ENCODE data around the gene TMEM175. TPM values are rescaled to one million over a fixed set of nuclear protein-coding genes. Genes with fewer than 3 reads are reported as not detected.

TMEM175 gene
- total RNA-seq, 4 donors from 2014 or later: 17.4 to 39.1 (median 30.1) TPM

DNA sequence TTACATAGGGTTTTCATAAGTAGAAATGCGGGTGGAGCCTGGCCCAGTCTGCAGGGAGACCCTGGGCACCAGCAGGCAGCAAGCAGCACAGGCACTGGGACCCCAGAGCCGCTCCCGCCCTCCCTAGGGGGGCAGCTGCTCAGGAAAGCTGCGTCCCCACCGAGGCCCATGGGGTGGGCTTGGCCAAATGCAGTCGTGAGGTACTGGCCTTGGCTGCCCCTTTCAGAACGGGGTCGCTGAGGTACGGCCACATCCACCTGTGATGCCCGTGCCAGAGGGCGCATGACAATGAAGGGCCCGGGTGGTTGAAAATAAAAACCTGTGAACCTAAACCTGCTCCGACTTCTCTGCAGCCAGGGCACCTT lies 16.7 kb downstream of the TMEM175 start:
- no peak overlapping the region for H3K4me3 ChIP-seq (ENCODE audit: low read depth, poor library complexity, severe bottlenecking)
- DNase-seq (ENCODE audit: low spot score in 2 of 2): no peak
- 89 to 90% methylated on average over 11 to 13 of the region's 13 CpGs for WGBS, 2 donors
- intact Hi-C loops (cut with DNase I; ENCODE audit: low total_unique reads): no loop called here
- no peak for TF ChIP-seq POLR2A (IDR thresholded peaks at IDR 0.05)
- TF ChIP-seq, protein P1, sequence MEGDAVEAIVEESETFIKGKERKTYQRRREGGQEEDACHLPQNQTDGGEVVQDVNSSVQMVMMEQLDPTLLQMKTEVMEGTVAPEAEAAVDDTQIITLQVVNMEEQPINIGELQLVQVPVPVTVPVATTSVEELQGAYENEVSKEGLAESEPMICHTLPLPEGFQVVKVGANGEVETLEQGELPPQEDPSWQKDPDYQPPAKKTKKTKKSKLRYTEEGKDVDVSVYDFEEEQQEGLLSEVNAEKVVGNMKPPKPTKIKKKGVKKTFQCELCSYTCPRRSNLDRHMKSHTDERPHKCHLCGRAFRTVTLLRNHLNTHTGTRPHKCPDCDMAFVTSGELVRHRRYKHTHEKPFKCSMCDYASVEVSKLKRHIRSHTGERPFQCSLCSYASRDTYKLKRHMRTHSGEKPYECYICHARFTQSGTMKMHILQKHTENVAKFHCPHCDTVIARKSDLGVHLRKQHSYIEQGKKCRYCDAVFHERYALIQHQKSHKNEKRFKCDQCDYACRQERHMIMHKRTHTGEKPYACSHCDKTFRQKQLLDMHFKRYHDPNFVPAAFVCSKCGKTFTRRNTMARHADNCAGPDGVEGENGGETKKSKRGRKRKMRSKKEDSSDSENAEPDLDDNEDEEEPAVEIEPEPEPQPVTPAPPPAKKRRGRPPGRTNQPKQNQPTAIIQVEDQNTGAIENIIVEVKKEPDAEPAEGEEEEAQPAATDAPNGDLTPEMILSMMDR (IDR thresholded peaks at IDR 0.05): no peak

DNA sequence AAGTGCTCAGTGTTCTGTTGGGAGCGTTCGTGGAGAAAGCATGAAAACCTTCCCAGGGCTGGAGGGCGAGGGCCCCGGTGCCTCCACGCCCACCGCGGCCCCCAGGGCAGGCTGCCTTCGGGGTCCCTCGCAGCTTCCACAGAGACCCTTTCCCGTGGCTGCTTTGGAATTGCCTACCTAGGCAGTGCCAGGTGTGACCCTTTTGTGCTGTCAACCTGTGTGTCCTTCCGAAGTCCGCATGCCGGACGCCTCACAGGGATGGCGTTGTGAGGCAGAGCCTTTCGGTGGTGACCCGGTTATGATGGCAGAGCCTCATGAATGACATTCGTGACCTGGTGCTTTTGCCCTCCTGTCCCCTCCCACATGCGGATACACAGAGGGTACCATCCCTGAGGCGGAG lies 17.4 kb downstream of the TMEM175 start:
- DNase-seq (ENCODE audit: low spot score in 2 of 2): peak in 1 of 2 donors; percentile 58
- no peak overlapping the region for H3K4me3 ChIP-seq (ENCODE audit: low read depth, poor library complexity, severe bottlenecking)
- no peak for TF ChIP-seq POLR2A (IDR thresholded peaks at IDR 0.05)
- TF ChIP-seq, protein P1 (IDR thresholded peaks at IDR 0.05): no peak
- intact Hi-C loops (cut with DNase I; ENCODE audit: low total_unique reads): no loop called here
- WGBS, 2 donors: 89 to 97% methylated on average over 19 to 20 of the region's 20 CpGs

DNA sequence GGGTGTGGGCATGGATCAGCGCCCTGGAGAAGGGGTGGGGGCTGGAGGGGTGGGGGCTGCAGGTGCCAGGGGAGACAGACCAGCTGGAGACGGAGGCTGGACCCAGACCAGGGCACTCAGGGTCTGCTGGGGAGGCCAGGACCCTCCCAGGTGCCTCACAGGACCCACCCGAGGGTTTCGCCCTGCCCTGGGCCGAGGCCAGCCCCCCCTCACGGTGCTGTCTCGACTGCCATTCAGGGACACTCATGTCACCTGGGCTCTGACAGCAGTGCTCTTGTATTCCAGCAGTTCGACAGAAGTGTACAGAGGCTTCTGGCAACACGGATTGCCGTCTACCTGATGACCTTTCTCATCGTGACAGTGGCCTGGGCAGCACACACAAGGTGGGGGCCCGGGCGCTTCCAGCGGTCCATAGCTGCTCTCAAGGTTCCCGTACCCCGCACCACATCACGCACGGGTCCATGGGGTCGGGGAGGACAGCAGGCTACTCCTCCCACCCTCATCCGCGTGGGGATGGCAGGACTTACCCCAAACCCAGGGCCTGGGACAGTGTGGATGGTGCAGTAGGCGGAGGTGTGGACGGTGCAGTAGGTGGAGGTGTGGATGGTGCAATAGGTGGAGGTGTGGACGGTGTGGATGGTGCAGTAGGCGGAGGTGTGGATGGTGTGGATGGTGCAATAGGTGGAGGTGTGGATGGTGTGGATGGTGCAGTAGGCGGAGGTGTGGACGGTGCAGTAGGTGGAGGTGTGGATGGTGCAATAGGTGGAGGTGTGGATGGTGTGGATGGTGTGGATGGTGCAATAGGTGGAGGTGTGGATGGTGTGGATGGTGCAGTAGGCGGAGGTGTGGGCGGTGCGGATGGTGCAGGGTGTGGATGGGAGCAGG lies 18.1 kb downstream of the TMEM175 start:
- 86 to 93% methylated on average over 27 to 28 of the region's 30 CpGs for WGBS, 2 donors
- DNase-seq (ENCODE audit: low spot score in 2 of 2): peak in 1 of 2 donors; percentile 75
- no peak for TF ChIP-seq POLR2A (IDR thresholded peaks at IDR 0.05)
- TF ChIP-seq, protein P1 (IDR thresholded peaks at IDR 0.05): no peak
- no peak overlapping the region for H3K4me3 ChIP-seq (ENCODE audit: low read depth, poor library complexity, severe bottlenecking)
- intact Hi-C loops (cut with DNase I; ENCODE audit: low total_unique reads): no loop called here

DNA sequence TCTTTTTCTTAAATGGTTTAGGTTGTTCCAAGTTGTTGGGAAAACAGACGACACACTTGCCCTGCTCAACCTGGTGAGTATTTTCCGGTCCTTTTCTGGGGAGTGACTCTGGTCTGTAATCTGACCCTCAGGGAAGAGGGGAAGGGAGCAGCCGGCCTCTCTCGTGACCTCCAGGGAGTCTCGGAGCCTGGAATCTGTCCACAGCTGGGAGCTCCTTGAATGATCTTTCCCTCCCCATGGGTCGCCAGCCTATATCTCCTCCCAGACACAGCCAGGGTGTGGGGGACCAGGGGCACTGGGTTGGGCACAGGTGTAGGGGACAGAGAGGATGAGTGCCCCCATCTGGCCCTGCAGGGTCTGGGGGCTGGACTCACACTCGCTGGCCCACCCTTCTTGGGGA lies 18.9 kb downstream of the TMEM175 start:
- intact Hi-C loops (cut with DNase I; ENCODE audit: low total_unique reads): no loop called here
- TF ChIP-seq POLR2A (IDR thresholded peaks at IDR 0.05): no peak
- TF ChIP-seq, protein P1 (IDR thresholded peaks at IDR 0.05): no peak
- 80 to 84% methylated on average over 7 of the region's 7 CpGs for WGBS, 2 donors

DNA sequence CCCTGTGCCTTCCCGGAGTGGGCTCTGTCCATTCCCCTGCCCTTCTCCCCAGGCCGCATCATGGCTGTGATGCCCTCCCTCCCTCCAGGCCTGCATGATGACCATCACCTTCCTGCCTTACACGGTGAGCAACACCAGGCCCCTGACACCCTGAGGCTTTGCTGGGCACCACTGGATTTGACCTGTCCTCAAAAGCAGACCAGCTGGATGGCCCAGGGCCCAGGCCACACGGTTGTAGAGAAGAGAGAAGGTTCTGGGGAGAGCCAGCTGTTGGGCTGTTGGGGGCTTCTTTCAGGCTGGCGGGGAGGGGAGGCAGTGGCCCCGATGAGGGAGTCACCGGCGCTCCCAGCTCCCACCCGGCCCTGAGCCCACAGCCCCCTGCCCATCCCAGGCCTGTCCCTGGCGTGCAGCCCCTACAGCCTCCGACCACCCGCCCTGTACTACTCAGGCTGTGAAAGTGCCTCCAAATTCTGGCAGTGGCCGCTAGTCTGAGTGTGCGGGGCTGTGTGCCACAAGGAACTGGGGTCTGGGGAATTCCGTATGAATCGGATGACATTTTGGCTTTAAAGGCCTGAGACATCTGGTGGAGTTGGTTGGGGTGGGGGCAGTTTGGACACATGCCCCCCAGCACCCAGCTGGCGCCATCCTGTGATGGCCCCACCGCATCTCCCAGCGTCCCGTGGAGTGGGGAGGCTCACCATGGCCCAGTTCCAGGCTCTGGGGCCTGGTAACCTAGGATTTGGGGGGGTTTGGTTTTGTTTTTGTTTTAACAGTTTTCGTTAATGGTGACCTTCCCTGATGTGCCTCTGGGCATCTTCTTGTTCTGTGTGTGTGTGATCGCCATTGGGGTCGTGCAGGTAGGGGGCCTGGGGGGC lies 19.6 kb downstream of the TMEM175 start:
- TF ChIP-seq, protein P1 (IDR thresholded peaks at IDR 0.05): no peak
- no peak for TF ChIP-seq POLR2A (IDR thresholded peaks at IDR 0.05)
- DNase-seq (ENCODE audit: low spot score in 2 of 2): peak in 1 of 2 donors; percentile 49
- intact Hi-C loops (cut with DNase I; ENCODE audit: low total_unique reads): no loop called here
- no peak overlapping the region for H3K4me3 ChIP-seq (ENCODE audit: low read depth, poor library complexity, severe bottlenecking)
- WGBS, 2 donors: 81 to 87% methylated on average over 16 to 19 of the region's 23 CpGs

More for the DNA sequence above, 18.9 kb downstream of the TMEM175 start:
- H3K4me3 ChIP-seq (ENCODE audit: low read depth, poor library complexity, severe bottlenecking): no peak overlapping the region
- peak in 1 of 2 donors; percentile 61 for DNase-seq (ENCODE audit: low spot score in 2 of 2)

Measured in lower leg skin (tissue), 4 donors.